Measurements from ENCODE around the gene DNAJB7. TPM values are rescaled to one million over a fixed set of nuclear protein-coding genes. Genes with fewer than 3 reads are reported as not detected.
A peak's percentile ranks its signal among the peaks of the same experiment; 100 is the strongest.

The DNAJB7 gene
- not detected in 2 replicates for total RNA-seq

DNA sequence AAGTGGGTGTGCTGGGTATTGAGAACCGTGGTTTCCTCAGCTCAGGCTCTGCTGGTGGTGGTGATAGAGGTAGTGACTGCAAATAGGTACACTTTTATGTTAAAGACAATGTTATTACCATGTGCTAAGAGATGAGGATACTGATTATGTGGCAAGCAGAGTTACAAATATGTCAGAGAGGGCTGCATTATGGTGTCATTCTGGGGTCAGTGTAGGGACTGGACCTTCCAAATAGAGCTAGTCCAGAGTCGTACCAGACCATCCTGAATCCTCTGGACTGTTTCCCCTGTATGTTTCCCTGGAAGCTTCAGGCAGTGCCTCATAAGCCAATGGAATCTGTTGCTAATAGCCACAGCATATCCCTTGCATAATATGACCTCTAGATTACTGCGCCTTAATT is at the start of gene DNAJB7:
TSS of gene DNAJB7 (minus strand) at position 101 of the 400 bp plus-strand sequence. CDS start 119 bp downstream, outside the sequence.
- no peaks in the 10 kb centered on the region for H3K27me3 Mint-ChIP-seq
- no peak for DNase-seq

DNA sequence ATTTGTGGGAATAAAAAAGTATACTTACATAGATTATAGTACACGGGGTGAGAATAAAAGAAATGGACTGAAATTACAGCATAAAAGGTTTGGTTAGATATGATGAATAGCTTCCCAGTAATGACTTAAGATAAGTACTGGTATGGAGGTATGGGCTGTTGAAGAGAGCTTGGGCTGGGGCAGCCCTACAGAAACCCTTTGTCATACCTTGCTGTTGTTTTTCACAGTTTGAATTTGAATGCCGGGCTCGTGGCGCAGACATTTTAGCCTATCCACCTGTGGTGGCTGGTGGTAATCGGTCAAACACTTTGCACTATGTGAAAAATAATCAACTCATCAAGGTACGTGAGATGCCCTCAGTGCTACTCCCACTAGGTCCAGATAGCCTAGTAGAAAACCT is 47.0 kb upstream of the DNAJB7 start:
- no peaks in the 10 kb centered on the region for H3K9me3 Mint-ChIP-seq
- no peaks in the 10 kb centered on the region for H3K4me1 Mint-ChIP-seq
- H3K36me3 Mint-ChIP-seq (ENCODE audit: low read depth) = peaks cover 38% of the 10 kb centered on the region
- H3K4me3 Mint-ChIP-seq = no peak overlapping the region
- ChIA-PET CTCF (interaction anchor here (1.5 kb wide), 1 partner anchor 14 kb away, joined by 6 read pairs; no protein-coding TSS in a partner anchor), POLR2A (no interaction called here)
- TF ChIP-seq, protein P1, sequence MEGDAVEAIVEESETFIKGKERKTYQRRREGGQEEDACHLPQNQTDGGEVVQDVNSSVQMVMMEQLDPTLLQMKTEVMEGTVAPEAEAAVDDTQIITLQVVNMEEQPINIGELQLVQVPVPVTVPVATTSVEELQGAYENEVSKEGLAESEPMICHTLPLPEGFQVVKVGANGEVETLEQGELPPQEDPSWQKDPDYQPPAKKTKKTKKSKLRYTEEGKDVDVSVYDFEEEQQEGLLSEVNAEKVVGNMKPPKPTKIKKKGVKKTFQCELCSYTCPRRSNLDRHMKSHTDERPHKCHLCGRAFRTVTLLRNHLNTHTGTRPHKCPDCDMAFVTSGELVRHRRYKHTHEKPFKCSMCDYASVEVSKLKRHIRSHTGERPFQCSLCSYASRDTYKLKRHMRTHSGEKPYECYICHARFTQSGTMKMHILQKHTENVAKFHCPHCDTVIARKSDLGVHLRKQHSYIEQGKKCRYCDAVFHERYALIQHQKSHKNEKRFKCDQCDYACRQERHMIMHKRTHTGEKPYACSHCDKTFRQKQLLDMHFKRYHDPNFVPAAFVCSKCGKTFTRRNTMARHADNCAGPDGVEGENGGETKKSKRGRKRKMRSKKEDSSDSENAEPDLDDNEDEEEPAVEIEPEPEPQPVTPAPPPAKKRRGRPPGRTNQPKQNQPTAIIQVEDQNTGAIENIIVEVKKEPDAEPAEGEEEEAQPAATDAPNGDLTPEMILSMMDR (IDR thresholded peaks at IDR 0.05) = no peak
- no peaks in the 10 kb centered on the region for H3K27me3 Mint-ChIP-seq
- no peak overlapping the region for H3K27ac Mint-ChIP-seq
- DNase-seq (no peak), ATAC-seq (ENCODE audit: low read depth) (no peak)
- intact Hi-C loops (cut with micrococcal nuclease) = no loop called here

More for the DNA sequence above, at the start of gene DNAJB7:
- TF ChIP-seq, protein P1 (IDR thresholded peaks at IDR 0.05) = no peak
- H3K36me3 Mint-ChIP-seq (ENCODE audit: low read depth) = peaks cover 23% of the 10 kb centered on the region
- no peaks in the 10 kb centered on the region for H3K9me3 Mint-ChIP-seq
- intact Hi-C loops (cut with micrococcal nuclease) = no loop called here
- ATAC-seq (ENCODE audit: low read depth) = no peak
- no peak within 1 kb of the TSS for H3K4me3 Mint-ChIP-seq
- ChIA-PET CTCF (no interaction called here), POLR2A (no interaction called here)
- H3K4me1 Mint-ChIP-seq = peaks cover 28% of the 10 kb centered on the region
- peak within 1 kb of the TSS; percentile 30 for H3K27ac Mint-ChIP-seq

DNA sequence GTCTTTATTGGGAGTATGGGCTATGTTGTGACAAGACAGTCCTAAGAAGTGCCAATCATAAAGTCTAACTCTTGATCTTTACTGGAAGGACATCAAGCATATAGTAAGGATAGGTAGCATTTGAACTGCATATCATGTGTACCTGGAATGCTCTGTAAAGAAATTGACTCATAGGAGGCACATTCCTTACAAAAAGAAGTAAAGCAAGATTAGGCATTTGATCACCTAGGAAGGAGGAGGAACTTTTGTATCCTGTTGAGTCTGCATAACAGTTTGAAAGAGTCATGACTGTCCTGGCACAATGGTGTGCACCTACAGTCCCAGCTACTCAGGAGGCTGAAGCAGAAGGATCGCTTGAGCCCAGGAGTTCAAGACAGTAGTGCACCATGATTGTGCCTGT is 42.2 kb upstream of the DNAJB7 start:
- Mint-ChIP-seq H3K27ac (no peak overlapping the region), H3K9me3 (no peaks in the 10 kb centered on the region), H3K4me1 (no peaks in the 10 kb centered on the region), H3K27me3 (no peaks in the 10 kb centered on the region), H3K36me3 (ENCODE audit: low read depth) (peaks cover 29% of the 10 kb centered on the region), H3K4me3 (no peak overlapping the region)
- intact Hi-C loops (cut with micrococcal nuclease) = no loop called here
- DNase-seq (no peak), ATAC-seq (ENCODE audit: low read depth) (no peak)
- CTCF ChIA-PET = no interaction called here
- POLR2A ChIA-PET = no interaction called here
- TF ChIP-seq, protein P1 (IDR thresholded peaks at IDR 0.05) = no peak

DNA sequence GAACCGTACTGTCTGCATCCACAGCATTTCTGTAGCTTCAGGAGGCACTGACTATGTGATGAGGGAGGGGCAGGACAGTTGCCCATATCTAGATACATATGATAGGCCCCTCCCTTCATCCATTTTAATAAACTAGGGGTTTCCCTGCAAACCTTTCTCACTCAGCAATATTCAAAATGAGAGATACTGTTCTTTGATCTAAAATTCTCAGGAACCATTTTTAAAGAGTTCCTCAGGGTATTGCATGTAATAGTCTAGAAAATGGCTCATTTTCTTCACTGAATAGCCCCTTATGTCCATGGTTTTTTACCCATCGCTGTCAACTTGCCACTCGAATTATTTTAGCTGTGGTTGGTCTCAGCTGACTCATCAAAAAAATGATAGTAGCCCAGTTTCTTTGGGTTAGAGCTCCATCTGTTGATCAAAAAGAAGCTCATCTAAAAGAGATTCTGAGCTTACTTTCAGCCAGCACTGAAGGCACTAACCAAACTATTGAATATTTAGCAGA is 37.0 kb upstream of the DNAJB7 start:
- Mint-ChIP-seq H3K27ac (peak overlapping the region; percentile 21), H3K4me3 (no peak overlapping the region), H3K27me3 (no peaks in the 10 kb centered on the region), H3K9me3 (no peaks in the 10 kb centered on the region), H3K4me1 (peaks cover 3% of the 10 kb centered on the region), H3K36me3 (ENCODE audit: low read depth) (peaks cover 21% of the 10 kb centered on the region)
- TF ChIP-seq, protein P1 (IDR thresholded peaks at IDR 0.05) = no peak
- POLR2A ChIA-PET = interaction anchor here (0.5 to 1.8 kb wide), 7 partner anchors 9 to 813 kb away, joined by 3 to 8 read pairs (median 4); partner anchors contain the start of gene TEF
- intact Hi-C loops (cut with micrococcal nuclease) = loop anchor here (1.0 to 2.0 kb wide), 4 partner anchors 42 to 374 kb away; partner anchors contain the start of genes ST13 and XPNPEP3
- CTCF ChIA-PET = interaction anchor here (0.5 to 2.2 kb wide), 20 partner anchors 9 to 1363 kb away, joined by 3 to 21 read pairs (median 4); partner anchors contain the start of genes ST13 and XPNPEP3
- peak; percentile 71 for ATAC-seq (ENCODE audit: low read depth)
- DNase-seq = no peak

DNA sequence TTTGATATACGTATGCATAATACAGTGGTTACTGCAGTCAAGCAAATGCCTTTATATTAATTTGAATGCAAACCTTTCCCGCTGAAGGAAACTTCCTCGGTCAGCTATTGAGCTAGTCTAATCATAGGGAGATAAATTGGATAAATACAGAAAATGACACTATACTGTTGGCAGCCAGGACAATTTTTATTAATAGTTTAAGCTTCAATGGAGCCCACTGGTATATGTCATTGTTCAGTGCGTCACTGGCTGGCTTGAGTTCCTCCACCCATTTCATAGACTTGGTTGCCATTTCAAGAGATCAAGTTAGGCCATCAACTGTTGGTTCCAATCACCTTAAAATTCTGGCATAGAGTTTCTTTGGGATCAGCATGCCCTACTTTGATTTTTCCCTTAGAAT is 32.5 kb upstream of the DNAJB7 start:
- ChIA-PET POLR2A (no interaction called here), CTCF (interaction anchor here (0.8 kb wide), 1 partner anchor 212 kb away, joined by 3 read pairs; no protein-coding TSS in a partner anchor)
- DNase-seq = no peak
- no peak for ATAC-seq (ENCODE audit: low read depth)
- H3K4me3 Mint-ChIP-seq = no peak overlapping the region
- intact Hi-C loops (cut with micrococcal nuclease) = no loop called here
- H3K4me1 Mint-ChIP-seq = peaks cover 3% of the 10 kb centered on the region
- TF ChIP-seq, protein P1 (IDR thresholded peaks at IDR 0.05) = no peak
- no peaks in the 10 kb centered on the region for H3K9me3 Mint-ChIP-seq
- no peaks in the 10 kb centered on the region for H3K27me3 Mint-ChIP-seq
- peaks cover 16% of the 10 kb centered on the region for H3K36me3 Mint-ChIP-seq (ENCODE audit: low read depth)
- no peak overlapping the region for H3K27ac Mint-ChIP-seq

Measured in activated B cell treated with CpG ODN at 0.5 μM for 24 hours (primary cell).